ENCODE data around the gene KCNH8.

GRCh38 chr3:19487386-19487785 lies 339.1 kb downstream of the KCNH8 start:
- no peak for TF ChIP-seq CTCF (conservative IDR thresholded peaks at IDR 0.05; ENCODE audit: low read depth, low read length)
- no peak for TF ChIP-seq POLR2A (IDR thresholded peaks at IDR 0.05; ENCODE audit: low read depth, low read length)
- TF ChIP-seq CEBPB (IDR thresholded peaks at IDR 0.05; ENCODE audit: low read depth, low read length): no peak
- TF ChIP-seq MXI1 (IDR thresholded peaks at IDR 0.05; ENCODE audit: borderline replicate concordance, low read depth, low read length): no peak
- no peak for TF ChIP-seq USF2 (IDR thresholded peaks at IDR 0.05; ENCODE audit: low read depth, low read length)
- no peak for TF ChIP-seq RFX5 (IDR thresholded peaks at IDR 0.05; ENCODE audit: low read depth, low read length)
- no peak for TF ChIP-seq MAFK (IDR thresholded peaks at IDR 0.05; ENCODE audit: low read depth, low read length)
